Peyer's patch (tissue), 4 donors: Measurements from ENCODE around the gene NDUFA6.
"Not testable (repeated sequence)": the region's sequence is repeated elsewhere in the genome, so short reads cannot be mapped to it uniquely, and the experiment has no call there.

Experiments
- CTCF ChIP-seq, 6 experiments: fragments of 450-650 bp in 4 of 6; fragments of 200-600 bp in 2 of 6; sonication (generic) in 1 of 6; IDR thresholded peaks; one replicate each; pipeline ENCODE4 v1.5.1; 2017 to 2019; ENCODE audit warnings: antibody characterized with exemption in 6 of 6, mild to moderate bottlenecking in 3 of 6, moderate library complexity in 1 of 6
- POLR2A ChIP-seq, 2 donors: fragments of 450-650 bp; IDR thresholded peaks; one replicate each; pipeline ENCODE4 v1.5.1; 2017; ENCODE audit warnings: antibody characterized with exemption in 2 of 2, mild to moderate bottlenecking in 2 of 2, moderate library complexity in 2 of 2

- TF ChIP-seq CTCF, POLR2A (IDR thresholded peaks at IDR 0.05): not testable (repeated sequence)
Observed at GRCh38 chr22:42139508-42139907, 48.9 kb upstream of the NDUFA6 start.
